Esophagus squamous epithelium (tissue), 5 donors: ENCODE data around the gene MAPK8IP1. TPM values are rescaled to one million over a fixed set of nuclear protein-coding genes. Genes with fewer than 3 reads are reported as not detected.

Experiments
- DNase-seq: peaks from one replicate; lab custom pipeline; 2025; lab: John Stamatoyannopoulos, UW
- H3K27ac ChIP-seq, 4 donors: fragments of 200-600 bp; sonication (generic); one replicate each; pipeline ENCODE4 v1.5.1; 2016 to 2019; ENCODE audit warnings: mild to moderate bottlenecking in 1 of 4
- H3K27me3 ChIP-seq, 4 donors: fragments of 200-600 bp; sonication (generic); 1 replicate in 3 of 4; 2 replicates in 1 of 4; pipeline versions ENCODE4 v1.5.1 to v1.6.0; 2017 to 2021; ENCODE audit warnings: antibody characterized with exemption in 1 of 4
- H3K36me3 ChIP-seq, 3 donors: fragments of 200-600 bp; sonication (generic); one replicate each; pipeline ENCODE4 v1.5.1; 2016 to 2019
- H3K4me1 ChIP-seq, 3 donors: fragments of 200-600 bp; sonication (generic); one replicate each; pipeline ENCODE4 v1.5.1; 2017 to 2019
- H3K4me3 ChIP-seq, 4 donors: fragments of 200-600 bp; sonication (generic); 1 replicate in 3 of 4; 2 replicates in 1 of 4; pipeline ENCODE4 v1.5.1; 2016 to 2019; ENCODE audit warnings: mild to moderate bottlenecking in 2 of 4, moderate library complexity in 1 of 4
- H3K9me3 ChIP-seq, 3 donors: fragments of 200-600 bp; sonication (generic); one replicate each; pipeline ENCODE4 v1.5.1; 2016 to 2019
- POLR2A ChIP-seq, 4 donors: fragments of 450-650 bp; IDR thresholded peaks; one replicate each; pipeline ENCODE4 v1.6.1; 2017; ENCODE audit warnings: antibody characterized with exemption in 4 of 4, mild to moderate bottlenecking in 4 of 4, moderate library complexity in 3 of 4
- WGBS, 2 donors: methylation state at CpG; one replicate each; pipeline ENCODE4 v1.1.5; 2018; 5-methylcytosine and 5-hydroxymethylcytosine counted together
- intact Hi-C: fragments of 100-400 bp; cut with DNase I; formaldehyde crosslinking; loops from one replicate; pipeline ENCODE4 v1.15.0; 2022
- total RNA-seq, 4 donors: library from RNA; depleted of rRNA; stranded (reverse); fragments of >200 nt; gene quantifications; one replicate each; pipeline ENCODE4 v1.1.0, GENCODE V29; 2016
- TF ChIP-seq, protein P1 (sequence below), 6 experiments: fragments of 450-650 bp in 4 of 6; fragments of 200-600 bp in 2 of 6; sonication (generic) in 2 of 6; IDR thresholded peaks; one replicate each; pipeline ENCODE4 v1.5.1; 2016 to 2019; ENCODE audit warnings: antibody characterized with exemption in 6 of 6, mild to moderate bottlenecking in 4 of 6, moderate library complexity in 4 of 6
- donor health status: DM: yes; HTN: yes; CAD: no.

MAPK8IP1 gene
- total RNA-seq, 4 donors from 2014 or later, result 0.57 to 4.0 (median 1.3) TPM

DNA sequence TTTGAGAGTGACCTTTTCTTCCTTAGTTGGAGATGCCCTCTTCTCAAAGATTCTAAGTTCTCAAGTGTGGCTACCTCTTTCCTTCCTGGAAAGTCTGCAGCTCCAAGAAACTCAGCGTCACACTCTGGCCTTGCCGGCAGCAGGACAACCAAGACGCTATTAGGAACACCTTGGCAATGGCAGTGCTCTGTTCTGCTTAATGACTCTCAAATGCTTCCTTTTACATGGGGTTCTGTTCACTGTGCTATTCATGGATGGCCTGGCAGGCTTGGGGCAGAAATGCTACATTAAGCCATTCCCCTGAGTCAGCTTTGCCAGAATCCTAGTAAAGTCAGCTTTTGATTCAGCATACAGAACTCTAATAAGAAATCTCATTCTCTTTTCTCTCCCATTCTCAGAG, 62.9 kb downstream of the MAPK8IP1 start:
- peaks cover 26 to 99% (median 27%) of the 10 kb centered on the region in 3 donors for H3K36me3 ChIP-seq
- no peak overlapping the region for H3K4me3 ChIP-seq
- no peak for DNase-seq

GRCh38 chr11:45949992-45950407, 64.5 kb downstream of the MAPK8IP1 start:
- DNase-seq, result no peak
- no peak overlapping the region for H3K27ac ChIP-seq
- peaks cover 25 to 97% (median 26%) of the 10 kb centered on the region in 3 donors for H3K36me3 ChIP-seq
- 83 to 100% methylated on average over 1 of the region's 1 CpG for WGBS, 2 donors
- H3K9me3 ChIP-seq, result no peaks in the 10 kb centered on the region
- TF ChIP-seq, protein P1, sequence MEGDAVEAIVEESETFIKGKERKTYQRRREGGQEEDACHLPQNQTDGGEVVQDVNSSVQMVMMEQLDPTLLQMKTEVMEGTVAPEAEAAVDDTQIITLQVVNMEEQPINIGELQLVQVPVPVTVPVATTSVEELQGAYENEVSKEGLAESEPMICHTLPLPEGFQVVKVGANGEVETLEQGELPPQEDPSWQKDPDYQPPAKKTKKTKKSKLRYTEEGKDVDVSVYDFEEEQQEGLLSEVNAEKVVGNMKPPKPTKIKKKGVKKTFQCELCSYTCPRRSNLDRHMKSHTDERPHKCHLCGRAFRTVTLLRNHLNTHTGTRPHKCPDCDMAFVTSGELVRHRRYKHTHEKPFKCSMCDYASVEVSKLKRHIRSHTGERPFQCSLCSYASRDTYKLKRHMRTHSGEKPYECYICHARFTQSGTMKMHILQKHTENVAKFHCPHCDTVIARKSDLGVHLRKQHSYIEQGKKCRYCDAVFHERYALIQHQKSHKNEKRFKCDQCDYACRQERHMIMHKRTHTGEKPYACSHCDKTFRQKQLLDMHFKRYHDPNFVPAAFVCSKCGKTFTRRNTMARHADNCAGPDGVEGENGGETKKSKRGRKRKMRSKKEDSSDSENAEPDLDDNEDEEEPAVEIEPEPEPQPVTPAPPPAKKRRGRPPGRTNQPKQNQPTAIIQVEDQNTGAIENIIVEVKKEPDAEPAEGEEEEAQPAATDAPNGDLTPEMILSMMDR (IDR thresholded peaks at IDR 0.05), result no peak
- no peak for TF ChIP-seq POLR2A (IDR thresholded peaks at IDR 0.05)
- H3K4me1 ChIP-seq, result peaks cover 0 to 6% (median 0%) of the 10 kb centered on the region in 3 donors
- no peaks in the 10 kb centered on the region for H3K27me3 ChIP-seq
- intact Hi-C loops, result no loop called here
- H3K4me3 ChIP-seq, result no peak overlapping the region

More for the DNA sequence above, 62.9 kb downstream of the MAPK8IP1 start:
- H3K27ac ChIP-seq, result no peak overlapping the region
- intact Hi-C loops, result no loop called here
- 91 to 100% methylated on average over 3 of the region's 3 CpGs for WGBS, 2 donors
- H3K9me3 ChIP-seq, result no peaks in the 10 kb centered on the region
- H3K27me3 ChIP-seq, result no peaks in the 10 kb centered on the region
- no peak for TF ChIP-seq POLR2A (IDR thresholded peaks at IDR 0.05)
- TF ChIP-seq, protein P1 (IDR thresholded peaks at IDR 0.05), result no peak
- H3K4me1 ChIP-seq, result peaks cover 0 to 6% (median 0%) of the 10 kb centered on the region in 3 donors

Other genes starting within 250 kb of the MAPK8IP1 start
- gene CHST1, start 220.0 kb upstream of the MAPK8IP1 start, total RNA-seq, result 1 to 10 TPM in 2 of 4 donors, under 1 TPM in 2; 0.27 to 2.7 (median 0.70) TPM
- gene SLC35C1, start 80.5 kb upstream of the MAPK8IP1 start, total RNA-seq, result 10 to 100 TPM; 23.6 to 68.6 (median 28.2) TPM
- gene CRY2, start 38.2 kb upstream of the MAPK8IP1 start, total RNA-seq, result 10 to 100 TPM in 3 of 4 donors, 1 to 10 TPM in 1; 5.6 to 21.0 (median 13.4) TPM
- gene FREY1, start 21.6 kb downstream of the MAPK8IP1 start, total RNA-seq, result 1 to 10 TPM in 2 of 4 donors, under 1 TPM in 1, not detected in 1; 0.57 to 2.1 (median 1.2) TPM
- 10 to 100 TPM; 18.3 to 25.5 (median 22.1) TPM for gene PEX16, start 32.2 kb downstream of the MAPK8IP1 start, total RNA-seq
- gene LARGE2, start 37.0 kb downstream of the MAPK8IP1 start, total RNA-seq, result 10 to 100 TPM; 12.4 to 18.3 (median 15.5) TPM
- 10 to 100 TPM; 11.2 to 22.3 (median 15.9) TPM for gene PHF21A, start 235.8 kb downstream of the MAPK8IP1 start, total RNA-seq